ENCODE data around the gene GPR75. TPM values are rescaled to one million over a fixed set of nuclear protein-coding genes. Genes with fewer than 3 reads are reported as not detected.

Gene GPR75
- 1.4 and 1.8 TPM in 2 replicates for total RNA-seq

GRCh38 chr2:53859206-53860181, at the start of gene GPR75:
TSS of gene GPR75 (minus strand) at chr2:53859967. CDS start at chr2:53854756, 5,211 bp downstream.

Other genes starting within 250 kb of the GPR75 start
- gene CHAC2, start 92.2 kb downstream of the GPR75 start, total RNA-seq: 8.4 and 11.3 TPM in 2 replicates
- gene ASB3, start 73.0 kb downstream of the GPR75 start, total RNA-seq: 13.3 and 22.2 TPM in 2 replicates
- 100 and 110 TPM in 2 replicates for gene ERLEC1, start 72.9 kb downstream of the GPR75 start, total RNA-seq
- gene PSME4, start 111.0 kb upstream of the GPR75 start, total RNA-seq: 27.1 and 32.8 TPM in 2 replicates

Measured in myometrial cell (primary cell).